GM18873 (cell line): ENCODE data around the gene SHISA7.
A peak's percentile ranks its signal among the peaks of the same experiment; 100 is the strongest.

Source experiments
- ATAC-seq: cut with Tn5 transposase; IDR thresholded peaks from one replicate; pipeline ENCODE4 v1.9.1; 2021; ENCODE audit warnings: mild to moderate bottlenecking, moderate library complexity, moderate number of reproducible peaks; ENCODE audit not compliant: unreplicated experiment, low FRiP score

Gene SHISA7

GRCh38 chr19:55482156-55482961 is 39.3 kb upstream of the SHISA7 start:
- no peak for ATAC-seq

DNA sequence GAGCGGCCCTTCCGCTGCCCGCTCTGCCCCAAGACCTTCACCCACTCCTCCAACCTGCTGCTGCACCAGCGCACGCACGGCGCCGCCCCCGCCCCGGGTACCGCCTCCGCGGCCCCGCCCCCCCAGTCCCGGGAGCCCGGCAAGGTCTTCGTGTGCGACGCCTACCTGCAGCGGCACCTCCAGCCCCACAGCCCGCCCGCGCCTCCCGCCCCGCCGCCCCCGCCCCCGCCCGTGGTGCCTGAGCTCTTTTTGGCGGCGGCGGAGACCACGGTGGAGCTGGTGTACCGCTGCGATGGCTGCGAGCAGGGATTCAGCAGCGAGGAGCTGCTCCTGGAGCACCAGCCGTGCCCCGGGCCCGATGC is 38.7 kb upstream of the SHISA7 start:
- ATAC-seq, result no peak

DNA sequence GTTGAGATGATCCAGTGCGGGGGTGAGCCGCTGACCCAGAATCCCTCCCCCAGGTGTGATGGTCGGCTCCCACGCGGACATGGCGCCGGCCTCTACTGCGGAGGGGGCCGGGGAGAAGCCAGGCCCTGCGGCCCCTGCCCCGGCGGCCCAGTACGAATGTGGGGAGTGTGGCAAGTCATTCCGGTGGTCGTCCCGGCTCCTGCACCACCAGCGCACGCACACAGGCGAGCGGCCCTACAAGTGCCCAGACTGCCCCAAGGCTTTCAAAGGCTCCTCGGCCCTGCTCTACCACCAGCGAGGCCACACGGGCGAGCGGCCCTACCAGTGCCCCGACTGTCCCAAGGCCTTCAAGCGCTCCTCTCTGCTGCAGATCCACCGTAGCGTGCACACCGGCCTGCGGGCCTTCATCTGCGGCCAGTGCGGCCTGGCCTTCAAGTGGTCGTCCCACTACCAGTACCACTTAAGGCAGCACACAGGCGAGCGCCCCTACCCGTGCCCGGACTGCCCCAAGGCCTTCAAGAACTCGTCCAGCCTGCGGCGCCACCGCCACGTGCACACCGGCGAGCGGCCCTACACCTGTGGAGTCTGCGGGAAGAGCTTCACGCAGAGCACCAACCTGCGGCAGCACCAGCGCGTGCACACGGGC is 38.2 kb upstream of the SHISA7 start:
- ATAC-seq, result no peak

GRCh38 chr19:55479451-55480230 is 36.5 kb upstream of the SHISA7 start:
- ATAC-seq, result no peak

DNA sequence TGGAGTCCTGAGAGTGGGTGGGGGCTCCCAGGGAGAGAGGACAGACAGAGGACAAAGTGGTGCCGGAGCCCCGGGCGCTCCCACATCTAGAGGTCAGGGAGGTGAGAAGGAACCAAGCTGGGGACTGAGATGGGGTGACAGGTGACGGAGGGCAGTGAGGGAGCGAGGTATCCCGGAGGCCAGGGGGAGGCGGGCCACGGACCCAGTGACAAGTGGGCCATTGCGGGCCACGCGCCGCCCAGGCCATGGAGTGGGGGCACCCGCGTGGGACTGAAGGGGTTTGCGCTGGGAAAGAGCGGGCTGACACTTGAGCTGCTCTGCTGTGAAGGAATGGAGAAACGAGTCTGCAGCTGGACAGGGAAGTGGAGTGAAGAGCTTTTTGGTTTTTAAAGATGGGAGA is 35.9 kb upstream of the SHISA7 start:
- no peak for ATAC-seq

DNA sequence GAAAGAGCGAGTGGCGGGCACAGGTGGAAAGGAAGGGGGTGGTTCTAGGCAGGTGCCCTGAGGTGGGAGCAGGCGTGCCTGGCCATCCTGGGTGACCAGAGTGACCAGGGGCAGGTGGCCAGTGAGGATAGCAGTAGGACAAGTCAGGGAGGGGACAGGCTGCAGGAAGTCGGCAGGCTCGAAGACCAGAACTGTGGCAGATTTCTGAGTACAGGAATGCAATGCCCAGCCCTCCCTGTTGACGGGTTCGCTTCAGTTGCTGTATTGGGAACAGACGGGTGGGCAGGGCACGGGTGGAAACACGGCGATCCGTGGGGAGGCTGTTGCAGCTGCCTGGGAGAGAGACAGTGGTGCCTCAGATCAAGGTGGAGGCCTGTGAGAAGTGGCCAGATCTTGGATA is 35.3 kb upstream of the SHISA7 start:
- no peak for ATAC-seq

DNA sequence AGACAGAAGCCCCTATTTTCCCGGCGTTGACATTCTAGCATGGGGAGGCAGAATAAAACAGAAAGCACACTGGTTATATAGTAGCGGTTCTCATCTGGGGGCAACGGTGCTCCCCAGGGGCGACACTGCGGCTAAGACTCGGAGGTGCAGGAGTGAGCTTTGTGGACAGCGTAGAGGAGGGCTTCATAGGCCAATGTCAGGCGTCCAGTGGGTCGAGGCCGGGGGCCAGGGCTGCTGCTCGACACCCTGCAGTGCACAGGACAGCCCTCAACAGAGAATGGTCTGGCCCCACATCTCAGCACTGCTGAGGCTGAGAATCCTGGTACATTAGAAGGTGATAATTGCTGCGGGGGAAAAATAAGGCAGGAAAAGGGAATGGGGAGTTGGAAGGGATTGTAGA is 34.8 kb upstream of the SHISA7 start:
- no peak for ATAC-seq

DNA sequence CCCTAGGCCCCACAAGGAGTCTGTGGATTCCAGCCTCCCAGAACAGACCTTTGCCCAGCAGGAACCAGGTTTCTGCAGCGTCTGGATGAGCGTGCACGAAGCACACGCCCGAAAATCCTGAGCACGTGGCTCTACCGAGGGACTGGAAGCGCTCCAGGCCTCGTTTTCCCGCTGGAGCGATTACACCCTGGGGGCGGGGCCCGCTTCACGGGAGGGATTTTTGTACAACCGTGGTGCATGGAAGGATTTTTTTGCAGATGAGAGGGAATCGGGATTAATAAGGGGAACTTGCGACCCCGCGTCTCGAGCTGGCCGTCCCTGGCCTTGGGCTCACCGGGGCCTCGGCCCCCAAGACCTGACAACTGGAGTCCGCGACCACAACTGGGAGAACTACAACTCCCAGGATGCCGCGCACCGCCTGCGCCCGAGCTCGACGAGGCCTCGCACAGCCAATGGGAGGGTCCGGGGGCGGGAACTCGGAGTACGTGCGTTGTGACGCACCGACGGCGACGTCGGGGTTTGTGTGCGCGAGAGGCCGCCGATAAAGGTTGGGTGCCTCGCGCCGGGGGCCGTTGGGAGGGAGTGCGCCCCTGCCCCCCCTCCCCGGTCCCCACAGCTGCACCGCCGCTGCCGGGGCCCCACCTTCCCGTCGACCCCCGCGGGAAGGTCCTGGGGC is 33.1 kb upstream of the SHISA7 start, which contains the start of gene ZNF628:
TSS of gene ZNF628 (plus strand) at position 518 of the 676 bp plus-strand sequence. CDS start 3,294 bp downstream, outside the sequence.
- peak; percentile 83 for ATAC-seq

DNA sequence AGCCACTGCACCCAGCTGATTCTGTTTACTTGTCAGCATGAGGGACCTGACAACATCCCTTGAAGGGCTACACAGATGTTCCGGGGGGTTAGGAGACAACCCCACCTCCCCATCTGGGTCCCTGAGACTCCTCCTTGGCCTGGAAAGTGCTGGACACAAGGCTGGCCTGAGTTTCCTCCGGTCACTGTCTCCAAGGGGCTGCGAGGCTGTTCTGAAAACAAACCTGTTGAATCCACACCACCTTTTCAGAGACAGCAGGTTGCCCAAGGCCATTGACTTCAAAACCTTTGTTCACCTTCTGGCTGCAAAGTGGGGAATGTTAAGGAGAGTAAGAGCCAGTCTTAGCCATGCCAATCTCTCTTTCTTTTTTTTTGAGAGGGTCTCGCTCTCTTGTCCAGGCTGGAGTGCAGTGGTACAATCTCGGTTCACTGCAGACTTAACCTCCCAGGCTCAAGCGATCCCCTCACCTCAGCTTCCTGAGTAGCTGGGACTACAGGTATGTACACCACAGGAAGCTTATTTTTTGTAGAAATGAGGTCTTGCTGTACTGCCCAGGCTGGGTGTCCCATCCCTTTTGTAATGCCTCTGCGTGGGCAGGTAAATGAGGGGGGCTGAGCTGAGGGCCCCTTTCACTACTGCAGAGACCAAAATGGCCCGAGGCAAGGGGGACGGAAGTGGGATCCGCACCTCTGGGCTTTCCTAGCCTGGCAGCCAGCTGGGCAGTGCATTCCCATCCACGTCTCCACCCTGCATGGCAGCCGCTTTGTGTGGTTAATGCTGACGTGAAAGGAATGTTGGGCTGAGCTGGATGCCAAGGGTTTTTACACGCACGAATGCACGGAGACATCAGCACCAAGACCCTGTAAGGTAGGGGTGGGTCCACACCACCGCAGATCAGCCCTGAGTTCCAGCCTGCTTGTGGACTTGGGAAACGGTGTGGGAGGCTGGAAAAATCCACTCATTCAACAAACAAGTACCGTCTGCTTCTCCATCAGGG is 31.5 kb upstream of the SHISA7 start:
- no peak for ATAC-seq

GRCh38 chr19:55473225-55474012 is 30.3 kb upstream of the SHISA7 start:
- ATAC-seq, result no peak

- ATAC-seq, result no peak
Measured at GRCh38 chr19:55472463-55472862, 29.4 kb upstream of the SHISA7 start.

DNA sequence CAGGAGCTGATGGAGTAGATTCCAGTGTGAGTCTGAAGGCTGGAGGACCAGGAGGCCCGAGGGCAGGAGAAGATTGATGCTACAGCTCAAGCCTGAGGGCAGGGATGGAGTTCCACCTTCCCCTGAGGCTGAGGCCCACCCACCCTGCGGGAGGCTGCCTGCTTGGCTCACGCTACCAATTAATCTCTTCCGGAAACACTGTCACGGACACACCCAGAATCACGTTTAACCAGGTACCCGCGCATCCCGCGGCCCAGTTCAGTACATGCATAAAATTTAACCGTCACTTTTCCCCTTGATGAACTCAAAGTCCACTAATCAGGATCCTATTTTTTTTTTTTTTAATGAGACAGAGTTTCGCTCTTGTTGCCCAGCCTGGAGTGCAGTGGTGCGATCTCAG is 28.2 kb upstream of the SHISA7 start:
- ATAC-seq, result no peak

- no peak for ATAC-seq
Measured at GRCh38 chr19:55468054-55468393, 24.9 kb upstream of the SHISA7 start.

DNA sequence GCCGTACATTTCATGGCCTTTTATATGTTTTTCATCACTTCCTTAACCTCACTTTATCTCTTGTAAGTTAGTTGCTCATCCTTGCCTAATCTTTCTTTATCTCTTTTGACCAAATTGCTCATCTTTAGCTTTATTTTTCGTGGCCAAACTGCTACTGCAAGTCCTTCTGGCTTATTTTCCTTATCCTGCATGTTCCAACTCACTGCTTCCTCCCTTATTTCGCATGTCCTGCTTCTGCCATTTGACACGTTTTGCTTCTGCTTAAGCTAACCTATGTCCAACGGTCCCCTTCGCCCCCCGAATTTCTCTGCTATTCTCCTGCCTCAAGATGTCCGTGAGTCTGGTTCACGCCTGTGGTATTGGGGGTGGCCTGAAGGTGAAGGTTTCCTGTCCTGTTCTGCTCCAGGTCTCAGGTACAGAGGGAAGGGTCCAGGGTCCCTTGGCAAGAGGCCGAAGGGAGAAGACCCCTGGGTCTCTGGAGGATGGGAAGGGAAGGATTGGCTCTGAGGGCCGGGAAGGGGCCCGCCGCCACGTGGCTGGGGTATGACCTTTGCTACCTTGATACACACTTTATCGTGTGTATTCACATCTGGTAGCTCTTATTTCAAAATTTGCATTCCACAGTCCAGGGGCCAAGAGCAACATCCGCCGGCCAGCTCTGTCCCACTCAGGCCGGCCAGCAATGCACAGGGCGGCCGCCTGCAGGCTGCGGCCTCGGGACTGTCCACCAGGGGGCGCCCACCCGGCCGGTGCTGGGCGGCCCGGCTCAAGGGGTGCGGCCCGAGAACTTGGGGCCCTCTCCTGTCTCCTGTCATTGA is 24.3 kb upstream of the SHISA7 start:
- ATAC-seq, result no peak

DNA sequence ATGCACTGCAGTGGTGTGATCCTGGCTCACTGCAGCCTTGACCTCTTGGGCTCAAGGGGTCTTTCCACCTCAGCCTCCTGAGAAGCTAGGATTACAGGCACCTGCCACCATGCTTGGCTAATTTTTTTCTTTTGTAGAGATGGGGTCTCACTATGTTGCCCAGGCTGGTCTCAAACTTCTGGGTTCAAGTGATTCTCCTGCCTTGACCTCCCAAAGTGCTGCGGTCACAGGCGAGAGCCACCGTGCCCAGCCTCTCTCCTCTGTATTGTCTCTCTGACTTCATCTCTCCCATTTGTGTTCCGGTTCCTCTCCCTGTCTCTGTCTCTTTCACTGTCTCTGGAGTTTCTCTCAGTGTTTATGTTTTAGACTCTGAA is 23.1 kb upstream of the SHISA7 start:
- no peak for ATAC-seq

GRCh38 chr19:55465460-55466240 is 22.6 kb upstream of the SHISA7 start:
- no peak for ATAC-seq

DNA sequence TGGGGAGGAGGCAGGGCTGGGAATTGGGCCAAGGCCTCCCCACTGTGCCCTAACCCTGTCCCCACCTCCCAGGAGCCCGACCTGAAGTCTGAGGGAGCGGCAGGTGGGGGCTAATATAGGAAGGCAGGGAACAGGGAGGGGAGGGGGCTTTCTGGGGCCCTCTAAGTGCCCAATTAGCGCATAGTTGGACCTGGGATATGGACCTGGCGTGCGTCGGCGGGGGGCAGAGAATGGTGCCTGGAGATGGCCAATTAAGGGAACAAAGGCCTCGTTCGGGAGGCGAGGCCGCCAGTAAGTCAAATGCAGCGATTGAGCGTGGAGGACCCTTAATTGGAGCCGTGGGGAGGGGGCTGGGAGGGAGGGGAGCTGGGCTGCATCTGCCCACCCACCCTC is 21.6 kb upstream of the SHISA7 start, which contains the start of gene C19orf85:
TSS of gene C19orf85 (minus strand) at position 90 of the 393 bp plus-strand sequence. CDS start 197 bp downstream, outside the sequence.
- no peak for ATAC-seq
